Astrocyte of the hippocampus (primary cell): ENCODE measurements around the gene RNU1-1.
A peak's percentile ranks its signal among the peaks of the same experiment; 100 is the strongest.
"Not testable (repeated sequence)": the region's sequence is repeated elsewhere in the genome, so short reads cannot be mapped to it uniquely, and the experiment has no call there.

Source experiments
- DNase-seq: peaks from one replicate; pipeline ENCODE4 v3.0.0; 2011; ENCODE audit warnings: low read depth, low spot score

RNU1-1 gene

GRCh38 chr1:16521679-16522078 is 7.6 kb upstream of the RNU1-1 start:
- not testable (repeated sequence) for DNase-seq

DNA sequence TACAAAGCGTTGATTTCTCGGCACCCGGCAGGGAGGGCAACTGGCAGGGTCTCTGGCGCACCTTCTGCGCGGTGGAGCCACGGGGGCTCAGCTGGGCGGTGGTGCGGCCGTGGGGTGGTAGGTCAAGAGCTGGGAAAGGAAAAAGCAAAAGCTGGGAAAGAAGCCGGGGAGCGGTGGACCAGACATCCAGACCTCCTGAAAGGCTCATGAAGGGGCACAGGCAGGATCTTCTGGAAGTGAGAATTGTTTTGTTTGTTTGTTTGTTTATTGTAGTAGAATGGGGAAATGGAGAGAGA is 7.2 kb upstream of the RNU1-1 start:
- no peak for DNase-seq

DNA sequence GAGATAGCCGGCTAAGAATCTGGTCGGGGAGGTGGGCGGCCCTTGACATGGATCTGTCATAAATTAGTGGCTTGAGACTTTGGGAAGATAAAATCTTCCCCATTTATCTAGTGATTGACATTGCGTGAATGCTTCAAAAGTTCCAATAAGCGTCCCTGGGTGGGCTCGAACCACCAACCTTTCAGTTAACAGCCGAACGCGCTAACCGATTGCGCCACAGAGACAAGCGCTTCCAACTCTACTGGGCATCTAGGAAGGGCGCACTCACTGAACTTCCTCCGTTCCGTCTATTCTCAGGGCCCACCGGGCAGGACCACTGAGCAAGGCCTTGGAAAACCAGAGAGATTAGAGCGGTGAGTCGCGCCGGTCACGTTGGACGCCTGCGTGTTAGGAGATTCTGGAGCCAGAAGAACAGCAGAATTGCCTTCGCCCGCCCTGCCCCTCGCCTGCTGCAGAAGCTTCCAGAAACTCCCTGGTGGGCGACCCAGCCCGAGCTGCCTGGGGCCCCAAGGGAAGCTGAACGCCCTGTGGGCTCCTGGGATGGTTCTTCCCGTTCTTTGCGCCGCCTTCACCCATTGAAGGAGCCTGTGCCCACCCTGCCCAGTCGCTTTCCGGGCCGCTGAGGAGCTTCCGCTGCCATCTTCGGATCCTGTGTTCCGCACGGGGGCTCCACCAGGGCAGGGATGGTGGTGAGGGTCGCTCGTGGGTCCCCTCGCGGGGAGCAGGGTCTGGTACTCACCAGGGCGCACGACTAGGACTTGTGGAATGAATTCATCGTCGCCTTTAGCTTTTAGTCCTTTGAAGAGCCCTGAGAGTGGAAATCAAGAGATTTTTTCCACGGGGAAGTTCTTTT is 6.6 kb upstream of the RNU1-1 start:
- peak; percentile 27 for DNase-seq

- DNase-seq = not testable (repeated sequence)
Observed at GRCh38 chr1:16519255-16519951, 5.3 kb upstream of the RNU1-1 start.

- not testable (repeated sequence) for DNase-seq
Observed at GRCh38 chr1:16518913-16519254, 4.8 kb upstream of the RNU1-1 start.

DNA sequence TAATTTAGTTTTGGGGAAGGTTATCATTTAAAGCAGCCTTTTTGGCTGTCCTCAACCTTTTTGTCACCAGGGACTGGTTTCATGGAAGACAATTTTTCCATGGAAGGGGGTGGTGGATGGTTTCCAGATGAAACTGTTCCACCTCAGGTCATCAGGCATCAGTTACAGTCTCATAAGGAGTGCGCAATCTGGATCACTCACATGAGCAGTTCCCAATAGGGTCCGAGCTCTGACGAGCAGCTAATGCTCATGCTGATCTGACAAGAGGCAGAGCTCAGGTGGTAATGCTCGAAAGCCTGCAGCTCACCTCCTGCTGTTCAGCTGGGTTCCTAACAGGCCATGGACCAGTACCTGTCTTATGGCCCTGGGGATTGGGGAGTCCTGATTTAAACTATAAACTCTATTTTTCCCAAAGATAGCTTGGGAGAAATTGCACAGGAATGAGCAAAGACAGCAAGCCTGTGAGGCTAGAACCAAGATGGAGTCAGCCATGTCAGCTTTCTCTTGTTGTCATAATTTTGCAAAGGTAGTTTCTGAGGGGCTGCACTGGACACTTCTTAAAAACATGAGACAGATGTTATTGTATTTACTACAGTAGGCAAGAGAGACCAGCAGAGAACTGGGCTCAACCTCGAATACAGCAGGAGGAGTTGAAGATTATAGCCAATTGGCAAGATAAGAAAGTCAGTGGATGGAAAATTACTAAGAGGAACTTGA is 2.8 kb upstream of the RNU1-1 start:
- not testable (repeated sequence) for DNase-seq

GRCh38 chr1:16513412-16514106 is 526 bp downstream of the RNU1-1 start:
- DNase-seq = peak; percentile 93

- not testable (repeated sequence) for DNase-seq
Observed at GRCh38 chr1:16512624-16513411, 1.3 kb downstream of the RNU1-1 start.

DNA sequence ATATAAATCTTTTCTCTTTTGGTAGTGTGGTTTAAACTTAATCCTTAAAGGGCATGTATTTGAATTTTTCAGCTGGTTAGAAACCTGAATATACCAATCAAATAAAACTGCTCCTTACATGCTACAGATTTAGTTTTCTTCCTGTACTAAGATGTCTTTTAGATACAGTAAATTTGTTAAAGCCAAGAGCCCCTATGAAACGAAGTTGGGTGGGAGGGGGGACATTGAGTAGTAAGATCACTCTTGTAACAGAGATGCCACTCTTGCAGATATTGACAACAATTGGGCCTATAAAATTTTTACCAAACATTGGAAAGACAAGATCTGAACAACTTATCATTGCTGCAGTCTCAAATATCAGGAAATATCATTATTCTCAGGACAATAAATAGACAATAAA is 2.2 kb downstream of the RNU1-1 start:
- not testable (repeated sequence) for DNase-seq

DNA sequence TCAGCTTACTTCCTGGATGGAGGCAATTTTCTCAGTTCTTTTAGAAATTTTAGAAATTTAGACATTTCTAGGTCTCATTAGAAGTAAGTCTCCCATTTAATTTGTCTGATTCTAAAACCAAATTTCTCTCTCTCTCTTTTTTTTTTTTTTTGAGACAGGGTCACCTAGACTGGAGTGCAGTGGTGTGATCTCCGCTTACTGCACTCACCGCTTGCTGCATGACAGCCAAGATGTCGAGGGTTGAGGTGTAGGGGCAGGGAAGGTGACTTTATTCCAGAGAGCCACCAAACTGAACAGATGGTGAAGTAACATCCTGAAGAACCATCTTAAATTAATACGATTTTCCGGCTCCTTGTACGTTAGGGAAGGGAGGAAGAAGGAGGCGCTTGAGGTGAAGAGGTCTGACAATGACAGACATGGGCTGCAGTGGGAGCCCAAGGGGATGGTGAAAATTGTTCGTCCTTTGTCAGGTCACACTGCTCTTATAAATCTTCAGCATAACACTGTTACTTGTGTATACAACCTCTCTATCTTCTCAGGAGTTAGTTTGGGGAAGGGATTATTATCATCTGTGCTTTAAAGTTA is 5.1 kb downstream of the RNU1-1 start:
- peak; percentile 60 for DNase-seq

DNA sequence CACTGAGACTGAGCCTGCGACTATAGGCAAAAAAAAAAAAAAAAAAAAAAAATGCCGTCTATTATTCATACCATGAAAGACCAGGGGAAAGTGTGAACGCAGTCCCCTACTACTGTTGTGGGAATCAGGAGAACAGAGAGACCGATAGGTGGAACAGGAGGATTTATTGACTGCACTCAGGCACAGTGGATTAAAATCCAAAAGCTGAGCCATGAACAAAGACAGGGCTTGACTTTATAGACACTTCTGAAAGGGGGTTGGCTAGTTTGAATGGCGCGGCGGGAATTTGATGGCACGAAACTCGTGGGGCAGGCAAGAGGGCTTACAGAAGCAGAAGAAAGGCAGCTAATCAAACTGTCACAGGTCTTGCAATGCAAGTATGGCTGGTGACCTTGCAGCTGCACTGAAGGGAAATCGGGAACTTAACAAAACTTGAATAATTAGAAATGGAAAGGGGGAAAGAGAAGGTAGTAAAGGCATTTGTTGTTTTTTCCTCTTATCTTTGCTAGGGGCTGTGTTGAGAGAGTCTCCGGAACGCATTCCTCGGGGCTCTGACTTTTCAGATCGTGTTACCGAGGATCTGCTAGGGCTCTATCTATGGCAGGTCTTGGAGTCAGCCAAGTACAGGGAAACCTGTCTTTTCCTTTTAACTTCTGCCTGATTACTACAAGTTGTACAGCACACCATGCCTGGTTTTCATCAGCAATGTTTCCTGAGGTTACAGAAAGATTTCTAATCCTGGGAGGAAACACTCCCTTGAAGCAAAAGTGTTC is 7.5 kb downstream of the RNU1-1 start:
- DNase-seq = not testable (repeated sequence)

DNA sequence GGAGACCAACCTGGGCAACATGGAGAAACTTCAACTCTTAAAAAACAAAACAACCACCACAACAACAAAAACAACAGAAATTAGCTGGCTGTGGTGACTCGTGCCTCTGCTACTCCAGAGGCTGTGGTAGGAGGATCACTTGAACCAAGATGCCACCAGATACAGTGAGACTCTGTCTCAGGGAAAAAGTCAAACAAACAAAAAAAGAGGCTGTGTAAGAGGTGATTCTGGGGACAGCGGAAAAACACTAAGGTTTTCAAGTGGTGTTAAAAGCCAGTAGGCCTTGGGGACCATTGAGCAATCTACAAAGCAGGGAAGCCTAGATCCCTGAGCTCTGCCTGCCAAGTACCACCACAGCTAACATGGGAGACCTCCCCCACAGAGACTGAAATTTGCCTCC is 8.2 kb downstream of the RNU1-1 start:
- not testable (repeated sequence) for DNase-seq

- no peak for DNase-seq
Observed at GRCh38 chr1:16503494-16503893, 10.6 kb downstream of the RNU1-1 start.

DNA sequence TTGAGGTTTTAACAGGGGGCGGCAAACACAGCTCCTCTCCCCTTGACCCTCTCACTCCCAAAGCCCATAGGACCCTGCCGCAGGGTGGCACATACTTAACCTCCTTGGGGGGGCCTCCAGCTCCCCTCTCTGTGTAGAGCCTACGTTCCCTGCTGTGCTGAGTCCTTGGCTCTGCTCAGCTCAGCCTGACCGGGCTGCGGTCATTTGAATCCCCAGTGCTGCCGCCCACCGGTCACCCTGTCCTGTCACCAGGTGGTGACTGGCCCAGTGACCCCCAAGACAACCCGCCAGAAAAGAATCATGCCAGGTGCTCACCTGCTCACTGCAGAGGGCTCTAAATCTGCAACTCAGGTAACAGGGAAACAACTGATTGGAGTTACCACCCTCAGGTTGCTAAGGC is 12.6 kb downstream of the RNU1-1 start:
- DNase-seq = not testable (repeated sequence)

DNA sequence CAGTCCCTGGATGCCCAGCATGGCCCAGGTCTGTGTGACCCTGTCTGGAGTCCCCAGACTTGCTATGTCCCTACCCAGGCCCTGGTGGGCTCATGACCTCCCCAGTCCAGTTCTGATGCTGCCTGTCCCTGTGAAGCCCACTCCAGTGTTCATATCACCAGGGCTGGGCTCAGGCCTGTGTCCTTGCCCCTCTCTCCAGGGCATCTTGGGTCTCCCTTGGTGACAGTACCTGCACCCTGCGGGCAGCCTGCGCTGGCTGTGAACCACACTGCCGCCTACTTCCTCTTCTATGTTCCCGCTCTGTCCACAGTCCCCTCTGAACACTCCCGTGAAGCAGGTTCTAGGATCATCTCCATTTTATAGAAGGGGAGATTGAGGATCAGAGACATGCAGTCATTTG is 13.1 kb downstream of the RNU1-1 start:
- not testable (repeated sequence) for DNase-seq

GRCh38 chr1:16500466-16500865 is 13.6 kb downstream of the RNU1-1 start:
- not testable (repeated sequence) for DNase-seq

- peak; percentile 97 for DNase-seq
Observed at GRCh38 chr1:16498573-16499413, 15.3 kb downstream of the RNU1-1 start.

- DNase-seq = not testable (repeated sequence)
Observed at GRCh38 chr1:16498047-16498446, 16.0 kb downstream of the RNU1-1 start.

DNA sequence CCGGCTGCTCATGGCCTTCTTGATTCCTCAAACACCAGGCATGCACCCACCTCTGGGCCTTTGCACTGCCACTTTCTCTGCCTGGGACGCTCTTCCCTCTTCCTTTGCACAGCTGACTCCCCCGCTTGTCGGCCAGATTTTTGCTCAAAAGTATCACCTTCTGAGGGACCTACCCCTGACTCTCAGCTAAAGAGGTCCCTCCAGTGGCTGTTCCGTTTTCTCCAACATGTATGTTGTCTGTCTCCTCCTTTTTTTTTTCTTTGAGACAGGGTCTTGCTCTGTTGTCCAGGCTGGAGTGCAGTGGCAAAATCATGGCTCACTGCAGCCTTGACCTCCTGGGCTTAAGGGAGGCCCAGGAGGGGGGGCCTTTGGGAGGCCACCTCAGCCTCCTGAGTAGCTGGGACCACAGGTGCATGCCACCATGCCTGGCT is 16.6 kb downstream of the RNU1-1 start:
- not testable (repeated sequence) for DNase-seq
